Neural progenitor cell (in vitro differentiated cells): ENCODE data around the gene PLEKHA1.

ENCODE experiments used
- CTCF ChIP-seq: fragments of 200-600 bp; sonication (generic); IDR thresholded peaks from 2 replicates; pipeline ENCODE4 v1.5.1; 2017; ENCODE audit warnings: antibody characterized with exemption, mild to moderate bottlenecking
- EZH2 ChIP-seq: fragments of 200-600 bp; sonication (generic); IDR thresholded peaks from 2 replicates; pipeline ENCODE4 v1.6.1; 2017; ENCODE audit warnings: antibody characterized with exemption, mild to moderate bottlenecking, moderate library complexity
- EZH2phosphoT487 ChIP-seq: fragments of 200-600 bp; sonication (generic); IDR thresholded peaks from 2 replicates; pipeline ENCODE4 v1.6.1; 2017; ENCODE audit warnings: antibody characterized with exemption

- no peak for TF ChIP-seq CTCF
- TF ChIP-seq EZH2, result no peak
- TF ChIP-seq EZH2phosphoT487, result no peak
These were observed 10.6 kb upstream of the PLEKHA1 start for GRCh38 chr10:122363722-122364463.
